GM06990 (cell line): ENCODE data around the gene ADAMTS6.

ENCODE experiments used
- DNase-seq: peaks from one replicate; pipeline ENCODE4 v3.0.0-alpha.2; 2011; ENCODE audit not compliant: insufficient read length; ENCODE audit errors: extremely low read depth
- H3K27me3 ChIP-seq: replicated peaks from 2 replicates; pipeline ENCODE4 v1.6.0; 2011; ENCODE audit warnings: low read length; ENCODE audit not compliant: control insufficient read depth, insufficient read depth
- H3K36me3 ChIP-seq: 2 replicates; pipeline ENCODE4 v1.5.1; 2011; ENCODE audit warnings: low read length; ENCODE audit not compliant: control insufficient read depth, insufficient read depth
- H3K4me3 ChIP-seq: replicated peaks from 2 replicates; pipeline ENCODE4 v1.5.1; 2011; ENCODE audit warnings: low read depth, mild to moderate bottlenecking, control low read depth, low read length
- TF ChIP-seq, protein P1 (sequence below): IDR thresholded peaks from 2 replicates; pipeline ENCODE4 v1.5.1; 2011; ENCODE audit warnings: low read length, control low read depth, mild to moderate bottlenecking, inconsistent platforms; ENCODE audit not compliant: insufficient read depth, poor library complexity, severe bottlenecking

The ADAMTS6 gene

DNA sequence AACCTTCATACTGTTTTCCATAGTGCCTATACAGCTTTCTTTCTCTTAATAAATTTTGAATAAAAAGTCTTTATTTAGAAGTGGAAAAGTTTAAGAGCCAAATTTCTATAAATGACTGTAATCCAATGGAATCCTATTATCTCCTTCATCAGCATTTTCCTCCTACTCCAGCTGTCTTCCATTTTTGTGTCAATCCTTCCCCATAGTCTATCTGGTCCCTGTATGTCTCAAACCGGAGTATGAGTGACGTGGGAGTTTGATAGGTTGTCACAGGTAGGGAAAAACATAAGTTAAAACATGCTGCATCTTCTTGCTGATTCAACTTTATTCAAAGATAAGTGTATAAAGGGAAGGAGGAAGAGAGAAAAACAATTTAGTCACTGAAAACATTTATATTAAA lies 70.4 kb downstream of the ADAMTS6 start:
- no peaks in the 10 kb centered on the region for H3K27me3 ChIP-seq
- no peak for DNase-seq
- TF ChIP-seq, protein P1, sequence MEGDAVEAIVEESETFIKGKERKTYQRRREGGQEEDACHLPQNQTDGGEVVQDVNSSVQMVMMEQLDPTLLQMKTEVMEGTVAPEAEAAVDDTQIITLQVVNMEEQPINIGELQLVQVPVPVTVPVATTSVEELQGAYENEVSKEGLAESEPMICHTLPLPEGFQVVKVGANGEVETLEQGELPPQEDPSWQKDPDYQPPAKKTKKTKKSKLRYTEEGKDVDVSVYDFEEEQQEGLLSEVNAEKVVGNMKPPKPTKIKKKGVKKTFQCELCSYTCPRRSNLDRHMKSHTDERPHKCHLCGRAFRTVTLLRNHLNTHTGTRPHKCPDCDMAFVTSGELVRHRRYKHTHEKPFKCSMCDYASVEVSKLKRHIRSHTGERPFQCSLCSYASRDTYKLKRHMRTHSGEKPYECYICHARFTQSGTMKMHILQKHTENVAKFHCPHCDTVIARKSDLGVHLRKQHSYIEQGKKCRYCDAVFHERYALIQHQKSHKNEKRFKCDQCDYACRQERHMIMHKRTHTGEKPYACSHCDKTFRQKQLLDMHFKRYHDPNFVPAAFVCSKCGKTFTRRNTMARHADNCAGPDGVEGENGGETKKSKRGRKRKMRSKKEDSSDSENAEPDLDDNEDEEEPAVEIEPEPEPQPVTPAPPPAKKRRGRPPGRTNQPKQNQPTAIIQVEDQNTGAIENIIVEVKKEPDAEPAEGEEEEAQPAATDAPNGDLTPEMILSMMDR, result no peak
- H3K36me3 ChIP-seq, result no peaks in the 10 kb centered on the region
- no peak overlapping the region for H3K4me3 ChIP-seq

DNA sequence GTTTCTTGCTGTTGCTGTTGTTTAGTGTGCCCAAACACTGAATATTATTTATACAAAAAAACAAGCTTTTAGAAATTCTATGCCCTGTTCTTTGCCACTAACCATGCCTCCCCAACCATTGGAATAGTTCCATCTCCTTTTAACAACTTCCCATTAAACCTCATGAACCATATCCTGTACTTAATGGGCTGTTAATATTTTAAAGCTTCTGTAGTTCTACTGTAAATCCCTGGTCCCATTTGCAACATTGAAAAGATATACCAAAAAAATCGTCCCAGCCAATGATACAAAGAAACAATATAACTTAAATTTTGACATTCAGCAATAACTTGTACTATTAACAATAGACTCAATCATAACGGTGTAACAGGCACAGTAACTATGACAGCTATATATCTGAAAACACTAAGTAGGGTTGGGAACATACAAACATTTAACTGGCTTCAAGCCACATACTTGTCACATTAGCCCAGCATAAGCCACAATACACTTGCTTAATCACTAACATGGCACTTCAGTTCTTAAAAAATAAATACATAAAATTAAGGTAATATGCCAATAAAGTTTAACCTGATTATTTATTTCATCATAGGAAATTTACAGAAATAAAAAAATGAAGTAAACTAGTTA lies 86.1 kb downstream of the ADAMTS6 start:
- H3K4me3 ChIP-seq, result no peak overlapping the region
- H3K36me3 ChIP-seq, result no peaks in the 10 kb centered on the region
- no peaks in the 10 kb centered on the region for H3K27me3 ChIP-seq
- DNase-seq, result no peak
- TF ChIP-seq, protein P1, result no peak

DNA sequence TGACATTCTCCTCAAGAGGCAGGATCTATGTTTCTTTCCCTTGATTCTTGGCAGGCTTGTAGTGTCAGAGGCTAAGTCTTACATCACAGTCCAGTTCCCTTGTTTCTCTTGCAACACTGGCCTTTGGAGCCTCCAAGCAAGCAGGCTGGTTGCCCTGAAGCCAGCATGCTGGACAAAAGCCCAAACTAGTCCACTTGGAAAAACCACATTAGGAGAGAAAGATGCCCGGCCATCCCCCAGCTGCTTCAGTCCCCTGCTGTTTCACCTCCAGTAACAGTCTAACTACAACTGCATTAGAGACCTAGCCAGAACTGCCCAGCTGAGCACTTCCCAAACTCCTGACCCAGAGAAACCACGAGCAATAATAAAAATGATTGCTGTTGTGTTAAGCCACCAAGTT lies 87.6 kb downstream of the ADAMTS6 start:
- no peak for DNase-seq
- no peak overlapping the region for H3K4me3 ChIP-seq
- H3K36me3 ChIP-seq, result no peaks in the 10 kb centered on the region
- H3K27me3 ChIP-seq, result no peaks in the 10 kb centered on the region
- TF ChIP-seq, protein P1, result no peak

DNA sequence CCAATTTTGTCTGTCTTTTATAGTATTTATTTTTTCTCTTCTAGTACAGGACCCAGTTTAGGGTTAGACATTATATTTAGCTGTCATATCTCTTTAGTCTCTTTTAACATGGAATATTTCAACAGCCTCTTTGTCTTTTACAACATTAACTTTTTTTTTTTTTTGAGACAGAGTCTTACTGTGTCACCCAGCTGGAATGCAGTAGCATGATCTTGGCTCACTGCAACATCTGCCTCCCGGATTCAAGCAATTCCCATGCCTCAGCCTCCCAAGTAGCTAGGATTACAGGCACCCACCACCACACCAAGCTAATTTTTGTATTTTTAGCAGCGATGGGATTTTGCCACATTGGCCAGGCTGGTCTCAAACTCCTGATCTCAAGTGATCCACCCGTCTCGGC lies 90.1 kb downstream of the ADAMTS6 start:
- DNase-seq, result no peak
- no peak overlapping the region for H3K4me3 ChIP-seq
- H3K27me3 ChIP-seq, result no peaks in the 10 kb centered on the region
- H3K36me3 ChIP-seq, result no peaks in the 10 kb centered on the region
- TF ChIP-seq, protein P1, result no peak

DNA sequence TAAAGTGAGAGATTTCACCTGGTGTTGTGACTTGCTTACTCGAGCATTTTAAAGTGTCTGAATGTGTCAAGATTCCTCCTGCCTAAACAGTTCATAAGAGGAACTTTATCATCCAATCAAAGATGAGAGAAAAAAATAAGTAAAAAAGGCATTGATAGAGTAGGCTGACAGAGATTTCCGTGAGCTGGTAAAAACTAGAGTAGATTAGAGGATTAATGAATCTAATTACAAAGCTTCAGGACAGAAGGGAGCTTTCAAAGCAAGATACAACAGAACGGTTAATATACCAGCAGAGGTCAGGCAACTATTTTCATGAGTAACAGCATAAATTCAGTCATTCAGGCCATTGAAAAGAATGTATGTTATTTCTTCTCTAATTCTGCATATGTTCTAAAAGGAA lies 91.5 kb downstream of the ADAMTS6 start:
- TF ChIP-seq, protein P1, result no peak
- no peak overlapping the region for H3K4me3 ChIP-seq
- no peak for DNase-seq
- no peaks in the 10 kb centered on the region for H3K36me3 ChIP-seq
- H3K27me3 ChIP-seq, result no peaks in the 10 kb centered on the region

DNA sequence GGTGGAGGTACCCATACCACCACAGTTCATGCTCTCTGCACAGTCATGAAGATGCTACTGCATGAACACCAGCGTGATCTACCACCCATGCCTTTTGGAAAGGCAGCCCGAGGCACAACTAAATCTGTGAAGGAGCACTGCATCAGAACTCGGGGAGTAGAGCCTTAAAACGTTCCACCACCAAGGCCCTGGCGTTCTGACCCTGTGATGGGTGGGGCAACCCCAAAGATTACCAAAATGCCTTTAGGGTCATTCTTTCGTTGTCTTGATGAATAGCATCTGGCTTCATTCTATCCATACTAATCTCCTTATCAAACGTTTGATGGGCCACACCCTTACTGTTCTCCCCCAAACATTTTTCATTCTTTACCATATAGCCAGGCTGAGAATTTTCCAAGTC lies 97.9 kb downstream of the ADAMTS6 start:
- TF ChIP-seq, protein P1, result no peak
- Histone ChIP-seq H3K4me3 (no peak overlapping the region), H3K36me3 (no peaks in the 10 kb centered on the region), H3K27me3 (no peaks in the 10 kb centered on the region)
- no peak for DNase-seq
